DMS153 (cell line): Measurements from ENCODE around the gene ANO9.
"Not testable (repeated sequence)": the region's sequence is repeated elsewhere in the genome, so short reads cannot be mapped to it uniquely, and the experiment has no call there.

ENCODE experiments used
- DNase-seq: peaks from one replicate; lab custom pipeline; 2025; lab: John Stamatoyannopoulos, UW

ANO9 gene

GRCh38 chr11:416051-416756 is 25.6 kb downstream of the ANO9 start:
- DNase-seq: no peak

GRCh38 chr11:415640-416041 is 26.2 kb downstream of the ANO9 start:
- no peak for DNase-seq

GRCh38 chr11:414318-414857 is 27.4 kb downstream of the ANO9 start:
- no peak for DNase-seq

- DNase-seq: no peak
Observed at GRCh38 chr11:413120-414081, 28.4 kb downstream of the ANO9 start.

GRCh38 chr11:412641-413119 is 29.1 kb downstream of the ANO9 start:
- no peak for DNase-seq

GRCh38 chr11:411520-411919 is 30.3 kb downstream of the ANO9 start:
- not testable (repeated sequence) for DNase-seq

GRCh38 chr11:410711-411110 is 31.1 kb downstream of the ANO9 start:
- DNase-seq: not testable (repeated sequence)

GRCh38 chr11:409600-410483 is 32.0 kb downstream of the ANO9 start:
- DNase-seq: no peak

GRCh38 chr11:409008-409599 is 32.7 kb downstream of the ANO9 start:
- DNase-seq: no peak

GRCh38 chr11:408154-409007 is 33.4 kb downstream of the ANO9 start:
- DNase-seq: no peak

GRCh38 chr11:407651-408123 is 34.1 kb downstream of the ANO9 start:
- no peak for DNase-seq

GRCh38 chr11:406796-407650 is 34.8 kb downstream of the ANO9 start:
- DNase-seq: peak; percentile 21

GRCh38 chr11:405954-406795 is 35.6 kb downstream of the ANO9 start:
- no peak for DNase-seq

GRCh38 chr11:405323-405953 is 36.4 kb downstream of the ANO9 start:
- DNase-seq: no peak

- DNase-seq: no peak
Observed at GRCh38 chr11:404551-405264, 37.1 kb downstream of the ANO9 start.

- DNase-seq: no peak
Observed at GRCh38 chr11:403761-404431, 37.9 kb downstream of the ANO9 start.
